Mesenchymal stem cell (in vitro differentiated cells and primary cell): ENCODE results near the gene ENPP5.
"Not testable (repeated sequence)": the region's sequence is repeated elsewhere in the genome, so short reads cannot be mapped to it uniquely, and the experiment has no call there.

Experiments
- DNase-seq: peaks from one replicate; pipeline ENCODE4 v3.0.0-alpha.2; 2013
- H2AFZ ChIP-seq: one replicate; pipeline ENCODE4 v1.6.1; 2013; ENCODE audit warnings: low read depth, mild to moderate bottlenecking, control low read depth, inconsistent platforms, low read length, moderate library complexity
- H2AK5ac ChIP-seq: 2 replicates; pipeline ENCODE4 v1.6.1; 2013; ENCODE audit warnings: low read length, moderate library complexity, mild to moderate bottlenecking, inconsistent platforms; ENCODE audit not compliant: severe bottlenecking
- H2BK120ac ChIP-seq: one replicate; pipeline ENCODE4 v1.6.1; 2013; ENCODE audit warnings: low read depth, mild to moderate bottlenecking, inconsistent platforms, low read length, moderate library complexity
- H2BK12ac ChIP-seq, 2 experiments: one replicate each; pipeline ENCODE4 v1.6.1; 2013; ENCODE audit warnings: inconsistent platforms in 2 of 2, low read length in 2 of 2, mild to moderate bottlenecking in 2 of 2, moderate library complexity in 2 of 2, control low read depth in 1 of 2
- H2BK15ac ChIP-seq: one replicate; pipeline ENCODE4 v1.6.1; 2013; ENCODE audit warnings: mild to moderate bottlenecking, low read depth, inconsistent platforms; ENCODE audit not compliant: poor library complexity, severe bottlenecking
- H2BK5ac ChIP-seq: 2 replicates; pipeline ENCODE4 v1.6.1; 2013; ENCODE audit warnings: low read depth, mild to moderate bottlenecking, low read length, control low read depth, inconsistent platforms; ENCODE audit not compliant: poor library complexity, severe bottlenecking
- H3K14ac ChIP-seq, 2 experiments: one replicate each; pipeline ENCODE4 v1.6.1; 2013; ENCODE audit warnings: inconsistent platforms in 2 of 2, low read length in 2 of 2, control low read depth in 1 of 2, mild to moderate bottlenecking in 1 of 2, moderate library complexity in 1 of 2
- H3K18ac ChIP-seq, 2 experiments: one replicate each; pipeline ENCODE4 v1.6.1; 2013; ENCODE audit warnings: inconsistent platforms in 2 of 2, low read length in 2 of 2, control low read depth in 1 of 2, low read depth in 1 of 2, mild to moderate bottlenecking in 1 of 2
- H3K23ac ChIP-seq, 2 experiments: one replicate each; pipeline ENCODE4 v1.6.1; 2013; ENCODE audit warnings: inconsistent platforms in 2 of 2, low read length in 2 of 2, mild to moderate bottlenecking in 2 of 2, moderate library complexity in 2 of 2, control low read depth in 1 of 2
- H3K27ac ChIP-seq: 2 replicates; pipeline ENCODE4 v1.5.1; 2013; ENCODE audit warnings: mild to moderate bottlenecking, moderate library complexity, low read length, control low read depth, inconsistent platforms; ENCODE audit not compliant: poor library complexity, severe bottlenecking
- H3K27me3 ChIP-seq, 2 experiments: 2 replicates each; pipeline versions ENCODE4 v1.6.1 to v1.7.0; 2013; ENCODE audit warnings: low read length in 2 of 2, mild to moderate bottlenecking in 2 of 2, moderate library complexity in 2 of 2, control low read depth in 1 of 2, inconsistent platforms in 1 of 2; ENCODE audit not compliant: control insufficient read depth in 1 of 2, insufficient read depth in 1 of 2
- H3K36me3 ChIP-seq, 2 experiments: 2 replicates each; pipeline versions ENCODE4 v1.6.1 to v1.7.0; 2013; ENCODE audit warnings: low read length in 2 of 2, control low read depth in 1 of 2, inconsistent platforms in 1 of 2, low read depth in 1 of 2, mild to moderate bottlenecking in 1 of 2; ENCODE audit not compliant: insufficient read depth in 2 of 2, control insufficient read depth in 1 of 2
- H3K4ac ChIP-seq, 2 experiments: one replicate each; pipeline ENCODE4 v1.6.1; 2013; ENCODE audit warnings: inconsistent platforms in 2 of 2, low read length in 2 of 2, mild to moderate bottlenecking in 2 of 2, moderate library complexity in 2 of 2, control low read depth in 1 of 2, low read depth in 1 of 2
- H3K4me1 ChIP-seq: 2 replicates; pipeline ENCODE4 v1.6.1; 2013; ENCODE audit warnings: low read depth, low read length, control low read depth; ENCODE audit not compliant: control insufficient read depth, insufficient read depth
- H3K4me2 ChIP-seq: 2 replicates; pipeline ENCODE4 v1.6.1; 2013; ENCODE audit warnings: low read length, mild to moderate bottlenecking, inconsistent platforms; ENCODE audit not compliant: poor library complexity, severe bottlenecking
- H3K4me3 ChIP-seq, 2 experiments: 2 replicates each; pipeline versions ENCODE4 v1.5.1 to v1.7.0; 2013; ENCODE audit warnings: low read length in 2 of 2, mild to moderate bottlenecking in 2 of 2, control low read depth in 1 of 2, low read depth in 1 of 2; ENCODE audit not compliant: insufficient read depth in 1 of 2
- H3K79me1 ChIP-seq: replicated peaks from 2 replicates; pipeline ENCODE4 v1.6.1; 2013; ENCODE audit warnings: mild to moderate bottlenecking, control low read depth, low read length, inconsistent platforms; ENCODE audit not compliant: poor library complexity, severe bottlenecking
- H3K9ac ChIP-seq: 2 replicates; pipeline ENCODE4 v1.7.0; 2013; ENCODE audit warnings: mild to moderate bottlenecking, low read length, moderate library complexity
- H3K9me3 ChIP-seq: 2 replicates; pipeline ENCODE4 v1.7.0; 2013; ENCODE audit warnings: mild to moderate bottlenecking, low read length; ENCODE audit not compliant: control insufficient read depth
- H4K8ac ChIP-seq: one replicate; pipeline ENCODE4 v1.6.1; 2013; ENCODE audit warnings: inconsistent platforms, mild to moderate bottlenecking, low read length, moderate library complexity
- H4K91ac ChIP-seq: one replicate; pipeline ENCODE4 v1.6.1; 2013; ENCODE audit warnings: mild to moderate bottlenecking, low read length, inconsistent platforms
- WGBS: methylation state at CpG from one replicate; pipeline ENCODE4 v1.1.7; 2013; ENCODE audit warnings: mixed read lengths; 5-methylcytosine and 5-hydroxymethylcytosine counted together

ENPP5 gene

DNA sequence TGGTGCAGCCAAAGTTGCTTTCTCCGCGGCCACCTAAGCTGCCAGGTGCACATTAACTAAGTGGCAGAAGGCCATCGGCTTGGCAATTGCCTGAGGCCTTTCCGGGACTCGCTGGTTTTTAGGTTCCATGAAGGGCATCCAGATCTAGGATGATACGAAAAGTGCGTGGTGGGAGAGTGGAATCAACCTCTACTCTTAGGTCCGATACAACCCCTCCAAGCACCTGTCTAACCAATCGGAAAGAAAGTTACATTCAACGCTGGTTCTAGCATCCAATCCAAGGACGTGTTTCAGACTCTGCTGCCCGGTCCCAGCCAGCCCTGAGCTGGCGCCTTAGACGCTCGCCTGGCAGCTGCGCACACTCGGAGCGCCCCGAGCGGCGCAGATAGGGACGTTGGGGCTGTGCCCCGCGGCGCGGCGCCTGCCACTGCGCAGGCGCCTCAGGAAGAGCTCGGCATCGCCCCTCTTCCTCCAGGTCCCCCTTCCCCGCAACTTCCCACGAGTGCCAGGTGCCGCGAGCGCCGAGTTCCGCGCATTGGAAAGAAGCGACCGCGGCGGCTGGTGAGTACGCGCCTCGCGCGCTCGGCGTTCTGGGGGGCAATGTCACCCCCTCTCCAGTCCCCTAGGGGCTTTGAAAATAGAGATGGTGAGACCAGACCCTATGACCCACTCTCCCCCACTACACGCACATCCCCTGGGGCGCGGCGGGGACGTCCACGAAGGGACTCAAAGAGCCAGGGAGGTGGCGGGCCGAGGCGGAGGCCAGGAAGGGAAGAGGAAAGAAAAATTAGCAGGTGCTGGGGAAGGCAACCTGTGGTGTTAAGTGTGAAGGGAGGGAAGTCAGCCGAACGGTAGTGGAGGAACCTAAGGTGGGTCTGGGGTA, 40.9 kb downstream of the ENPP5 start, which contains the start of gene ENPP4:
ENPP4 (plus strand) TSS at position 361 of the 883 bp plus-strand sequence. CDS start 9,595 bp downstream, outside the sequence.
- no peaks in the 10 kb centered on the region for H3K9me3 ChIP-seq
- H2BK15ac ChIP-seq = no peak within 1 kb of the TSS
- peak within 1 kb of the TSS; percentile 99 for H3K4me2 ChIP-seq
- DNase-seq = peak; percentile 60
- H3K23ac ChIP-seq = no peak within 1 kb of the TSS
- no peak within 1 kb of the TSS for H4K8ac ChIP-seq
- H4K91ac ChIP-seq = no peak within 1 kb of the TSS
- H3K79me1 ChIP-seq = no peaks in the 10 kb centered on the region
- no peak within 1 kb of the TSS for H2AK5ac ChIP-seq
- H2BK120ac ChIP-seq = no peak within 1 kb of the TSS
- peak within 1 kb of the TSS; percentile 69 to 87 for H3K4me3 ChIP-seq
- H2BK12ac ChIP-seq = no peak within 1 kb of the TSS
- peak within 1 kb of the TSS; percentile 82 for H3K9ac ChIP-seq
- H3K27me3 ChIP-seq = peaks cover 18 to 21% of the 10 kb centered on the region in 2 experiments
- 4% methylated on average over 42 of the region's 61 CpGs for WGBS
- H3K27ac ChIP-seq = no peak within 1 kb of the TSS
- no peak within 1 kb of the TSS for H2BK5ac ChIP-seq
- no peak within 1 kb of the TSS for H3K18ac ChIP-seq
- H3K14ac ChIP-seq = no peak within 1 kb of the TSS
- no peak within 1 kb of the TSS for H3K4ac ChIP-seq
- H3K36me3 ChIP-seq = no peaks in the 10 kb centered on the region
- peaks cover 9% of the 10 kb centered on the region for H3K4me1 ChIP-seq
- H2AFZ ChIP-seq = no peak within 1 kb of the TSS

DNA sequence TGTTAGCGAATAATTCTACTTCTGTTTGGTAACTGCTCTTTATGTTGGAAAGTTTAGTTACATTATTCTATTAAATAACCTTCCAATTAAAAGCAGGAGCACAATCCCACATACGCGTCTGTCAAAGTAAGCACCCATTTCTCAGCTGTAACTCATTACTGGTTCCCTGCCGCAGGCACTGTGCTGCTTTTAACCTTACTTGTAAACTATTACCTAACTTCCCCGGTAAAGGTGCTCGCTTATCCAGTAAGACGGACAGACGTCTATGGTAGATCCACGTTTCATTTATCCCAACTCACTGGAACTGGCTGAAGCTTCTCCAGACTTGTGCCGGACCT, 41.5 kb downstream of the ENPP5 start:
- no peak for DNase-seq
- Histone ChIP-seq H3K9me3 (no peaks in the 10 kb centered on the region), H2AK5ac (no peak overlapping the region), H2AFZ (no peak overlapping the region), H3K4me1 (peaks cover 9% of the 10 kb centered on the region), H2BK120ac (no peak overlapping the region), H3K4me3 (peak overlapping the region in 1 of 2 experiments; percentile 87), H2BK5ac (no peak overlapping the region), H3K4me2 (peak overlapping the region; percentile 99), H3K23ac (no peak overlapping the region), H3K27ac (no peak overlapping the region), H3K27me3 (peaks cover 18 to 21% of the 10 kb centered on the region in 2 experiments), H2BK12ac (no peak overlapping the region), H3K79me1 (no peaks in the 10 kb centered on the region), H3K36me3 (no peaks in the 10 kb centered on the region), H3K14ac (no peak overlapping the region), H3K18ac (no peak overlapping the region), H4K91ac (no peak overlapping the region), H2BK15ac (no peak overlapping the region), H4K8ac (no peak overlapping the region), H3K4ac (no peak overlapping the region), H3K9ac (no peak overlapping the region)
- 13% methylated on average over 9 of the region's 10 CpGs for WGBS

DNA sequence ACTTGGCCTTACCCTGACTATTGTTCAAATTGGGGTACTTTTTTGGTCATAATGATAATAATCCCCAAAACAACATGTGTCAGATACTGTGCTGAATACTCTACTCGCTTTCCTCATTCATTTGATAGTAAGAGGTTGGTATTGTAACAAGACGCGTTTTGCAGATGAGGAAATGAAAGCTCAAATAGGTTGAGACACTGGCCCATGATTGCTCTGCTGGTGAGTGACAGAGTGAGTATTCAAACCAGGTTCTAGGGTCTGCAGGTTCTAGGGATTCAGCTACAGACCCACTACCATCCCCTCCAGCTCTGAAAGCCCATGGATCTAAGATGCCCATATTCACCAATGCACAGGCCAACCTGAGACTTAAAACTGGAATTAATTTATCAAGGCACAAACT, 42.3 kb downstream of the ENPP5 start:
- no peak overlapping the region for H3K18ac ChIP-seq
- no peaks in the 10 kb centered on the region for H3K79me1 ChIP-seq
- no peak overlapping the region for H2BK120ac ChIP-seq
- peaks cover 18 to 21% of the 10 kb centered on the region in 2 experiments for H3K27me3 ChIP-seq
- H3K14ac ChIP-seq = no peak overlapping the region
- no peak for DNase-seq
- H3K36me3 ChIP-seq = no peaks in the 10 kb centered on the region
- H4K8ac ChIP-seq = no peak overlapping the region
- H3K4me1 ChIP-seq = peaks cover 9% of the 10 kb centered on the region
- H2AFZ ChIP-seq = no peak overlapping the region
- WGBS = 75% methylated on average over 3 of the region's 3 CpGs
- H3K23ac ChIP-seq = no peak overlapping the region
- no peak overlapping the region for H2AK5ac ChIP-seq
- H2BK5ac ChIP-seq = no peak overlapping the region
- H3K9me3 ChIP-seq = no peaks in the 10 kb centered on the region
- H3K4ac ChIP-seq = no peak overlapping the region
- H3K27ac ChIP-seq = no peak overlapping the region
- no peak overlapping the region for H2BK15ac ChIP-seq
- no peak overlapping the region for H2BK12ac ChIP-seq
- no peak overlapping the region for H4K91ac ChIP-seq
- H3K4me3 ChIP-seq = no peak overlapping the region
- H3K4me2 ChIP-seq = no peak overlapping the region
- H3K9ac ChIP-seq = no peak overlapping the region

DNA sequence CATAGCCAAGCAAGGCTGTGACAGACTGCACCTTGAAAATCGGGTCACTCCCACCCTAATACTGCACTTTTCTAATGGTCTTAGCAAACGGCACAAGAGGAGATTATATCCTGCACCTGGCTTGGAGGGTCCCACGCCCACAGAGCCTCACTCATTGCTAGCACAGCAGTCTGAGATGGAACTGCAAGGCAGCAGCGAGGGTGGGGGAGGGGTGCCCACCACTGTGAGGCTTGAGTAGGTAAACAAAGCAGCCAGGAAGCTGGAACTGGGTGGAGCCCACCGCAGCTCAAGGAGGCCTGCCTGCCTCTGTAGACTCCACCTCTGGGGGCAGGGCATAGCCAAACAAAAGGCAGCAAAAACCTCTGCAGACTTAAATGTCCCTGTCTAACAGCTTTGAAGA, 51.1 kb downstream of the ENPP5 start:
- not testable (repeated sequence) for H3K23ac ChIP-seq, H2BK120ac ChIP-seq, H3K9me3 ChIP-seq, DNase-seq, H3K27ac ChIP-seq, H3K4ac ChIP-seq, H2BK5ac ChIP-seq, H2AFZ ChIP-seq, H2BK12ac ChIP-seq, H2AK5ac ChIP-seq, H3K4me1 ChIP-seq, H3K14ac ChIP-seq, H3K79me1 ChIP-seq, H3K27me3 ChIP-seq, H3K4me2 ChIP-seq, H3K4me3 ChIP-seq, H4K8ac ChIP-seq, H3K36me3 ChIP-seq, H2BK15ac ChIP-seq, H4K91ac ChIP-seq, H3K18ac ChIP-seq, H3K9ac ChIP-seq
- WGBS = 53% methylated on average over 5 of the region's 5 CpGs
